GM12873 (cell line): Measurements from ENCODE around the gene AAK1.

Source experiments
- CTCF ChIP-seq: IDR thresholded peaks from 2 replicates; pipeline ENCODE4 v1.5.1; 2012; ENCODE audit warnings: low read depth, mild to moderate bottlenecking, moderate library complexity, low read length, control low read depth; ENCODE audit not compliant: insufficient read depth; ENCODE audit errors: missing control alignments

Gene AAK1

DNA sequence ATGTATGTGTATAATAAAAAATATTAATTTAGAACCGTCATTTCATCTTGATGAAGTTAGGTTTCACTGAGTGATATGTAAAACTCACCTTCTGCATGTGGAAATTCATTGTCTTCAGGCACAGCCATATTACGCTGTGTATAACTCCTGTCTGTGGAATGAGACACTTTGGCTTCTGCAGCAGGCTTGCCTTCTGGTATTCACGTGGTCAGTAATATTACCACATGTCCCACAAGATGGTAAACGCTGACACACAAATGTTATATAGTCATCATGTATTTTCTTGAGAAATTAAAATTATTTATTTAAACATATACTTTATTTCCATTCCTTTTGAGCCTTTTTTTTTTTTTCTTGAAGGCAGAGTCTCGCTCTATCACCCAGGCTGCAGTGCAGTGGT lies 25.1 kb upstream of the AAK1 start:
- no peak for TF ChIP-seq CTCF

- no peak for TF ChIP-seq CTCF
These were observed 24.4 kb upstream of the AAK1 start for GRCh38 chr2:69667805-69668382.

DNA sequence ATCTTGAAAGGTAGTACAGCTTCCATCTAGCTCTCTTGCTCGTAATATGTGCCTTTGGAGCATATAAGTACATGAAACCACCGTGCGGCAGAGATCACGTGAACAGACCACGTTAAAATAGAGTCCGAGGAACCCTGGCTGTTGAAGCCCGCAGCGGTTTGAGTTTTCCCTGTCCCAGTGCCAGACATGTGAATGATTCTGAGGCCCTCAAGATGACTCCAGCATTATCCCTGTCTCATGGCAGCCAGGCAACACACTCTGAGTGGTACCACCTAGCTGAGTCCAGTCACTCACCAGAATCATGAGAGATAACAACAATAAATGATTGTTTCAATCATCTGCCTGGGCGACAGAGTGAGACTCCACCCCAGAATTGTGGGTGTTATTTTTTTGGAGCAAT lies 21.6 kb upstream of the AAK1 start:
- no peak for TF ChIP-seq CTCF

DNA sequence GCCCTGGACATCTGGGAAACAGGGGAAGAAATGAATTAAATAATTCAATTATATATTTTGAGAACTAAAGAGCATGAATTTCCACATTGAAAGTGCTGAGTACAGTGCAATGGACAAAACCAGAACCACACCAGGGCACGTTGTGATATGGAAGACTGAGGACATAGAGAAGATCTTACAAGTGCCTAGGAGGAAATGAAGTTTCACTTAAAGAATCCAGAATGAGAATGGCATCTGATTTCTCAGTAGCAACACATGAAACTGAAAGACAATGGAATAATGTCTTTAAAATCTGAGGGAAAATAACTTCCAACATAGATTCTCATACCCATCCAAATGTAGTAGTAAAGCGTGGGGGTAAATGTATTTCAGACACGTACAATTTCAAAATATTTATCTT lies 20.3 kb upstream of the AAK1 start:
- no peak for TF ChIP-seq CTCF

GRCh38 chr2:69660637-69661036 lies 17.1 kb upstream of the AAK1 start:
- no peak for TF ChIP-seq CTCF

- no peak for TF ChIP-seq CTCF
These were observed 16.5 kb upstream of the AAK1 start for GRCh38 chr2:69659941-69660483.

GRCh38 chr2:69659349-69659748 lies 15.8 kb upstream of the AAK1 start:
- no peak for TF ChIP-seq CTCF

DNA sequence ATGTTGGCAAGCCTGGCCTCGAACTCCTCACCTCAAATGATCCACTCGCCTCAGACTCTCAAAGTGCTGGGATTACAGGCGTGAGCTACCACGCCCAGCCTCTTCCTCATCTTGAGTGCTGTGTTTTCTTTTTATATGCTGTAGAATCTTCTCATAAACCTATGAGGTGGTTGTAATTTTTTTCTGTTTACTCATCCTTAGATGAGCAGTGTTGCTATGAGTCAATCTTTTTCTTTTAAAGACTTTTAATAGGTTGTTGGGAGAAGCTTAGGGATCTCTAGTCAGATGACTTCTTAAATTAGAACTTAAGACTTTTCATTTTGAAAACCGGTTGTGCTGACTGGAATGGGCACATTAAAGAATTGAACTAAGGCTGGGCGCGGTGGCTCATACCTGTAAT lies 8.7 kb upstream of the AAK1 start:
- no peak for TF ChIP-seq CTCF
